ENCODE results near the gene EVI2A.

Gene EVI2A

DNA sequence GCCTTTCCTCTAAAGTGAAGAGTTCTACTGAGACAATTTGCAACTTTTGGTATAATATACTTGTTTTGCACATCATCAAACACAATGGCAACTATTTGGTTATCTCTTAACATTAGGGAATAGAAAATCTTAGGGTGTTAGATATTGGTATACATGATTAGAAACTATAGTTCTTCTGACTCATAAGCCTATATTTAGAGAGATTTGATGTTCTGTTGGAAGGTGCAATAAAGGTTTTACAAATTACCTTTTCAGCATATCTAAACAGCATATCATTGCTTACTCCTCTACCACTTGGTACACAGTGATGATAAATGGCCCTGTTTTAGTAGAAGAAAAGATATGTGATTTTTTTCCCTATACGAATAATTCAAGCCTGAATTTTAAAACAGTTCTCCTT is 13.8 kb downstream of the EVI2A start:
- no peak overlapping the region for H3K4me3 ChIP-seq (ENCODE audit: low read depth, low read length)
- TF ChIP-seq, protein P1, sequence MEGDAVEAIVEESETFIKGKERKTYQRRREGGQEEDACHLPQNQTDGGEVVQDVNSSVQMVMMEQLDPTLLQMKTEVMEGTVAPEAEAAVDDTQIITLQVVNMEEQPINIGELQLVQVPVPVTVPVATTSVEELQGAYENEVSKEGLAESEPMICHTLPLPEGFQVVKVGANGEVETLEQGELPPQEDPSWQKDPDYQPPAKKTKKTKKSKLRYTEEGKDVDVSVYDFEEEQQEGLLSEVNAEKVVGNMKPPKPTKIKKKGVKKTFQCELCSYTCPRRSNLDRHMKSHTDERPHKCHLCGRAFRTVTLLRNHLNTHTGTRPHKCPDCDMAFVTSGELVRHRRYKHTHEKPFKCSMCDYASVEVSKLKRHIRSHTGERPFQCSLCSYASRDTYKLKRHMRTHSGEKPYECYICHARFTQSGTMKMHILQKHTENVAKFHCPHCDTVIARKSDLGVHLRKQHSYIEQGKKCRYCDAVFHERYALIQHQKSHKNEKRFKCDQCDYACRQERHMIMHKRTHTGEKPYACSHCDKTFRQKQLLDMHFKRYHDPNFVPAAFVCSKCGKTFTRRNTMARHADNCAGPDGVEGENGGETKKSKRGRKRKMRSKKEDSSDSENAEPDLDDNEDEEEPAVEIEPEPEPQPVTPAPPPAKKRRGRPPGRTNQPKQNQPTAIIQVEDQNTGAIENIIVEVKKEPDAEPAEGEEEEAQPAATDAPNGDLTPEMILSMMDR (IDR thresholded peaks at IDR 0.05; ENCODE audit: low read depth, low read length, missing control alignments), result no peak

DNA sequence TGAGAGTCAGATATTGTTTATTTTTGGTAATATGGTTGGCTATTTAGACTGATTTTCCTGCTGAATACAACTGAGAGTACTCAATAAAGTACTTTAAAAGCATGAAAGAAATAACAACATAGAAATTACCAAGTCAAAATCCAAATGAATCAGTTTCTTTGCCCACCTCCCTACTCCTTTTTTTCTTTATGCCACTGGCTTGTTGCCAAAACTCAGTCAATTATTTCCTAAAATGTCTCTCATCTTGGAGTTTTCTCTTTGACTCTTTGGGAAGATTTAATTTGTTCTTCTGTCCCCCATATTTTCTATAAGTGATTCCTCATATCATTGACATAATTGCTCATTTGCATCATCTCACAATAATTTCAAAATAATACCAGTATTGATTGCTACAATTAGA is 21.8 kb downstream of the EVI2A start:
- TF ChIP-seq, protein P1 (IDR thresholded peaks at IDR 0.05; ENCODE audit: low read depth, low read length, missing control alignments), result no peak
- DNase-seq (ENCODE audit: low read depth), result no peak
- H3K4me3 ChIP-seq (ENCODE audit: low read depth, low read length), result no peak overlapping the region

More for the DNA sequence above, 13.8 kb downstream of the EVI2A start:
- DNase-seq (ENCODE audit: low read depth), result no peak

DNA sequence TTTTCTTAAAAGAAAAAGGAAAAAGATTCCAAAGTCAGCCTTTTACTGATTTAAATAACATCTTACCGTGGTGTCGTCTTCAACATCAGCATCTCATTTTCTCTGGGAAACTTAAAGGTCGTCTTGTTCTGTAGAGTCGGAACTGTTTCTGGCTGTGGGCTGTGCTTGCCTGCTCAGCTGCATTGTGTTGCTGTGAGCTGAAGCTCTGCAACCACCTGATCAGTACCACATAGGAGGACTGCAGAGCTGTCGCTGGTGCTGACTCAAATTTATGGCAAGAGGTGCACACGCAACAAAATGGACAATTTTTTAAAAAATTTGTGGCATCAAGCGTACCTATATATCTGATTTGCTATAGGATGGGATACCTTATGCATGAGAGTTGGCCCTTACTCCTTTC is 24.3 kb downstream of the EVI2A start, which contains the start of gene OMG:
Gene OMG (minus strand): TSS at position 150 of the 400 bp plus-strand sequence. CDS start 908 bp downstream, outside the sequence.
- no peak for DNase-seq (ENCODE audit: low read depth)
- TF ChIP-seq, protein P1 (IDR thresholded peaks at IDR 0.05; ENCODE audit: low read depth, low read length, missing control alignments), result no peak
- no peak within 1 kb of the TSS for H3K4me3 ChIP-seq (ENCODE audit: low read depth, low read length)

DNA sequence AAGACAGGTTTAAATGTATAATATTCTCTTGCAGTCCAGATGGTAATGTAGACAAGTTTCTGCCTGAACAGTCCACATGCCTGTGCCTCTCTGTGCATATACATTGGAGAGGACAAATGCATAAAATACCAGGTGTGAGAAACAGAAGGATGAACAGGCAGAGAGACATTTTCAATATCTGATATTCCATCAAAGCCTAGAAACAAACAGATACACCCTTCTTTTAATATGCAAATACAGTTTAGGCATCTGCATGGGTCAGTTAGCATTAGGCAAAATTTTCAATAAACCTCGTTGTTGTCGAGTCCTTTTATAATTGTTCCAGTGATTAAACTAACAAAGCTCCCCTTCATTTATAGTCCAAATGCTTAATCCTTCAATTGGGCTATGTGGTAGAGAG is 25.3 kb downstream of the EVI2A start:
- TF ChIP-seq, protein P1 (IDR thresholded peaks at IDR 0.05; ENCODE audit: low read depth, low read length, missing control alignments), result no peak
- no peak overlapping the region for H3K4me3 ChIP-seq (ENCODE audit: low read depth, low read length)
- DNase-seq (ENCODE audit: low read depth), result no peak

DNA sequence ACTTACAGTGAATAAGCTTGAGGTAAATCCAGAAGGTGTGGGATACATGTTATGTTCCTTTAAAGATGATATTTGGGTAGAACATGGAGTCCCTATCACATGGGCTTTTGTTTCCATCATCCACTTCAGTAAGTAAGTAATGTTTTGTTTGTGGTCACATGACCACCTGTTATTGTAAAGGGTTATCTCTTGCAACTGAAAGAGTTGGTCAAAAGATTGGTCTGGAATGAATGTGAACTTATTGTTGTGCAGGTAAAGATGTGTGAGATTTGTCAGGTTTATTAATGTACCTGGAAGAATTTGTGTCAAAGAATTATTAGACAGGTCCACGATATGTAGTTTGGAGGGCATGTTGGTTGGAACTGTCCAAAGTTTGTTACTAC is 25.9 kb downstream of the EVI2A start:
- H3K4me3 ChIP-seq (ENCODE audit: low read depth, low read length), result no peak overlapping the region
- TF ChIP-seq, protein P1 (IDR thresholded peaks at IDR 0.05; ENCODE audit: low read depth, low read length, missing control alignments), result no peak
- no peak for DNase-seq (ENCODE audit: low read depth)

DNA sequence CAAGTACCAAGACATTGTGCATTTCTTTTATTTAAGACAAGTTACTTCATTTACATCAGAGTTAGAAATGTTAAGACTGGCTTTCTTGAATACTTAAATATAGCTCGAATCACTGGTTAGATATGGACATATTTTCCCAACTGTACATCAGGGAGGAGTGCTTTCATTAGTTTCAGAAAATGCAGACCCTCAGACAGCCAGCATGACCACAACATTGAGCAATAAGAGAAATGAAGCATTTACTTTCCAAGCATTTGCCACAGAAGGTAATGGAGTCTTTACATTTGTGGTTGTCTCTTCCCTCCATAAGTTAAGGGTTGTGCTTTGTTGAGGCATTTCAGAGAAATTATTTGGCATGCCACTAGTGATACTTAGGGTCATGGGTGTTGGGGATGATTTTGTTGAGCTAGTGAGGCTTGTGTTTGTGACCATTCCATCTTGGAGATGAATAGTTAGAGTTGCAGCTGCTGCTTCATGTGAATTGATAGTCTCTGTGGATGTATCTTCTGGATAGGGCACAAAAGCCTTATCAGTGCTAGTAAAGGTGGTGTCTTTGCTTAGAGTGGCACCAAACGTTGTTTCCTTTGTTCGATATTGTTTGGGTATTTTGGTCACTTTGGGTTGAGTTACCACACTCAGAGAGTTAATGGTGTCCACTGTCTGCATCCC is 26.5 kb downstream of the EVI2A start:
- no peak for DNase-seq (ENCODE audit: low read depth)
- TF ChIP-seq, protein P1 (IDR thresholded peaks at IDR 0.05; ENCODE audit: low read depth, low read length, missing control alignments), result no peak
- no peak overlapping the region for H3K4me3 ChIP-seq (ENCODE audit: low read depth, low read length)

DNA sequence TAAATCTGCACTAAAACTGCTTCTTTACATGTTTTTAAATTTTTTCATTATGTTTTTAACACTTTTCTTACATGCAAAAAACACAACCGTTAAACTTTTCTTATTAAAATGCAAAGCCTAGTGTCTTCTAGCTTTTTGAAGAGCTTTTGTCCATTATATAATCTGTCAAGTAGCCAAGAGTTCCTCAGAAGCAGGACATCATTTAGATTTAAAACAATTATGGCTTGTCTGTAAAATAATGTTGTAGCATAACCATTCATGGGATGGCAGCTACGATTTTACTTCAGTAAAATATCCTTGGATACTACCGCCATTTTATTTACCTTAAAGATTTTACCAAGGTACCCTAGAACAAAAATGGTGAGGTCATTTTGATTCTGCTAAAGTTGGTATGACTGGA is 27.2 kb downstream of the EVI2A start:
- TF ChIP-seq, protein P1 (IDR thresholded peaks at IDR 0.05; ENCODE audit: low read depth, low read length, missing control alignments), result no peak
- no peak overlapping the region for H3K4me3 ChIP-seq (ENCODE audit: low read depth, low read length)
- no peak for DNase-seq (ENCODE audit: low read depth)
